GM21526 (cell line): Measurements from ENCODE around the gene SLC16A12.

Experiments
- ATAC-seq: cut with Tn5 transposase; IDR thresholded peaks from one replicate; pipeline ENCODE4 v1.9.1; 2021; ENCODE audit warnings: moderate library complexity; ENCODE audit not compliant: unreplicated experiment, low FRiP score

Gene SLC16A12

DNA sequence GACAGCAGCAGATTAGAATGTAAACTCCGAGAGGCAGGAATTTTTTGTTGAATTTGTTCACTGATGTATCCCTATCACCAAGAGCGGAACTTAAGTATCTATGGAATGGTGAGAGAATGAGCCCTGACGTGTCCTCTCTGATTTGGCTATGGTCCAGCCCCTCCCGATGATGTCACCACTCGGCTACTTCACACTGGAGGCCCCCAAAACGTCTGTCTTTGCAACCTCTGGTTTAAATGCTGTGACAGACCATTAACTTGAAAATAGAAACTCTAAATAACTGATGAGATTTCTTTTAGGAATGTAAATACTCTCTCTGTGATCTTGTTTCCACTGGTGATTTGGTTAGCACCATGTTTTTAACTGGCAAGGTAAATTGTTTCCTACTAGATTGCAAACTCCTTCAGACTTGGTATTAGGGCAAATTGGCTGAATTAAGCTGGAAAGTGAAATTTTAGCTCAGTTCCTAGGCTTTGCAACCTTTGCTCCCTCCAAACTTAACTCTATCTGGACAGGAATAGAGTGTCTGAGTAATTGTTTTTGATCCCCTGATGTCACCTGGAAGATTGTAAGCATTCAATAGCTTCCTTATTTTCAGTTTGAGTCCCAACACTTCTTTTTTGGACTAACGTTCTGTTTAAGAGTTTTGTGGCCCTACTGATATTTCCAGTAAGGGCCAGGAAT lies 19.1 kb downstream of the SLC16A12 start:
- ATAC-seq, result no peak

DNA sequence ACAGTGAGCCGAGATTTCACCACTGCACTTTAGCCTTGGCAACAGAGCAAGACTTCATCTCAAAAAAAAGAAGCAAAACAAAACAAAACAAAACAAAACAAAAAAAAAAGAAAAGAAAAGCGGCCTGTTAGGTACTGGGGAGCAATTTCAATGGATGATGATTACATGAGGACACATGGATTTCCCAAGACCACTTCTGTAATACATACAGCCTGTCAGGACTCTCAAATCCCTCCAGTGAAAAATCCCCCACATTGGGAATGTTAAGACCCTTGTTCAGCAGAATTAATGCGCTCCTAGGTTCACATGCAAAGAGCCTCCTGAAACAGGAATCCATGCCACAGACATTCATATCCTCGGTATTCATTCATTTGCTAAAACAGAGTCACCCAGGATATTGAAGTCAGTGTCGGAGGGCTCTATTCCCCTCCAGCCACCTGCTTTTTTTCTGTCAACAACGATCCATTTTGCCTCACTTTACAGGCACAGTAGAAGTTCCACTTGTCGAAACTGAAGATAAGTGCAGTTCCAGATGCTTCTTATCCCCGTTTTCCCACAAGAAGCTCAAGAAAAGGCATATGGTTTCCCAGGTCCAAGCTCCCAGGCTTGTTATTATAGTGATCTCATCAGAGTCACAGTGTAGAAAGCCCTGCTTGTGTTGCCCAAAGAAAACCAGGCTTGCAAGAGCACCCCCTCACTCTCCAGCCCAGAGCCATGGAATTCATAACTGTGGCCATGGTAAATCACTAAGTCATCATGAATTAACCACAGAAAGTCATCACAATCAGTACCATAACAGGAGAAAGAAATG lies 20.2 kb downstream of the SLC16A12 start:
- no peak for ATAC-seq

DNA sequence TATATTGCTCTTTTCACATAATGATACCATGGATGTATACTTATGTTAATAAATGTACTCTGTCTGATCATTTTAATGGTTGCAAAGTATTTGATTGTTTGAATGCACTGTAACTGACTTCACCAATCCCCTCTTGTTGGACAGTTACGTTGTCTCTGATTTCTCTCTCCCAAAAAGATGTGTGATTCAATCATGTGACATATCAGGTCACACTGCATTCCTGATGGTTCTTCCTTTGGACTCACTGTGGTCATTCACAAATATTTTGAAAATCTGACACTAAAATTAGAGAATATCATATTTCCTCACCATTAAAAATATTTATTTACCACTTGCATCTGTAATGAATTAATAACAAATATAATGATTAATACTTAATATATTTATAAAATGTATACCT lies 22.2 kb downstream of the SLC16A12 start:
- ATAC-seq, result no peak

DNA sequence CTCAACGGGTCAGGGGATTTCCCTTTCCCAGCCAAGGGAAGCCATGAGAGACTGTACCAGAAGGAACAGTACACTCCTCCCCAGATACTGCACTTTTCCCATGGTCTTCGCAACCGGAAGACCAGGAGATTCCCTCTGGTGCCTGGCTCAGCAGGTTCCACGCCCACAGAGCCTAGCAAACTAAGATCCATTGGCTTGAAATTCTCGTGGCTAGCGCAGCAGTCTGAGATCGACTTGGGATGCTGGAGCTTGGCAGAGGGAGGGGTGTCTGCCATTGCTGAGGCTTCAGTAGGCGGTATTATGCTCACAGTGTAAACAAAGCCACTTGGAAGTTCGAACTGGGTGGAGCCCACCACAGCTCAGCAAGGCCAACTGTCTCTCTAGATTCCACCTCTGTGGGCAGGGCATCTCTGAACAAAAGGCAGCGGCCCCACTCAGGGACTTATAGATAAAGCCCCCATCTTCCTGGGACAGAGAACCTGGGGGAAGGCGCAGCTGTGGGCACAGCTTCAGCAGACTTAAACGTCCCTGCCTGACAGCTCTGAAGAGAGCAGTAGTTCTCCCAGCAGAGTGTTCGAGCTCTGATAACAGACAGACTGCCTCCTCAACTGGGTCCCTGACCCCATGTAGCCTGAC lies 29.6 kb downstream of the SLC16A12 start:
- no peak for ATAC-seq

DNA sequence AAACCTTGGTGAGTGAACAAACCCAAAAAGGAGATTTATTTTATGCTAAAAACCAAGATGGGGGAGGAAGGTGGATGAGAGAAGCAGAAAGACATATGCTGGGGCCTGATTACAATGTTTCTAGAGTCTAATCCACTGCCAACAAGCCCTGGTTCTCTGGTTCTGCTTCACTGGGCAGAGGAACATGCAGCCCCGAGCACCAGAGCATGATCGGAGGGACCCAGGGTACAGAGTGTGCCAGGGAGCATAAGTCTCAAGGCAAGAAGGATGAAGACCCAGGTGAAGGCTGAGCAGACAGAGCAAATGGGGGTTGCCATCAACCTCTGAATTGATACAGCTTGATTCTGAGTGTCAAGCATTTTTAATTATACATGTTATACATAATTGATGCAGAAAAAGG lies 30.7 kb downstream of the SLC16A12 start:
- ATAC-seq, result no peak

DNA sequence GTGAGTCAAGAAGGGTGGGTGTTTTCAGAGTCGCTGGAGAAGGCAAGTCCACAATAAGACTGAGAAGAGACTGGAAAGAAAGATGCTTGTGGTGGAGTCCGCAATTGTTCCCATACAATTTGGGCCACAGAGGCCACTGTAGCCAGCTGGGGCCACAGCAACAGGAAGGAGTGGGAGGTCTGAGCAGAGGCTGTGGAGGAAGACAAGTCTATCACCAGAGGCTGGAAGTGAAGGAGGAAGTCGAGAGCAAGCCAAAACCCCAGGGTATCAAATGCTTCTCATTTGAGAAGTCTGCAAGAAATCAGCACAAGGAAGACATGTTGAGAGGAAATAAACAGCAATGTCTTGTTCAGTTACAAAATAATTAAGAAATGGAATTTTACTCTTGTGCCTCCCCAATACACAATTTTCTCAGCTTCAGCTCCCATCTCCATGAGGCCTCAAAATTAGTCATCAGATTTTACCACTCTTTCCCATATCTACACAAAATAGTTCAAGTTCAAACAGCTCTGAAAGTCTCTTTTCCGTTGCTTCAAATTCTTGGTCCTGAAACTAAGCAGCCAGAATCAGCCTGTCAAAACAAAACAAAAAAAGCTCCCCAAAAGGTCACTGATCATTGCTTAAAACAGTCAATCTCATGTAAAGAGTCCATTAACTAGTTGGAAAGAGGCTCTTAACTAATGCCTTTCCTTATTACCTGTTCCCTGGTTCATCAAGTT lies 31.6 kb downstream of the SLC16A12 start:
- ATAC-seq, result no peak

DNA sequence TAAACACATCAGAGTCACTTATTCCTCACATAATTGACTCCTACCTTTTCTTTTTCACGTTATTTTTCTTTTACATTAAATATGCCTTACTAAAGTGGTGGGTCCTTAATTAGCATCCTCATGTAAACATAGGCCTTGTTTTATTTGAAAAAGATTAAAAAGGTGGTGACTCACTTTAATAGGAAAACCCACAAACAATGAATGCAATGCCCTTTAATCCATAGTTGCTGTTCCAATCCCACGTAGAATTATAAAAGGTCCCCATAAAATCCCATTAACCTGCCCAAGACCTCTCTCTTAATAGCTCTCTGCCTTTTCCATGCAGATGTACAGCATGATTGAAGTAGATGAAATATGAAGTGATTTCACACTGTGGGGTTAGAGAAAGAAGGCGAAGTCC lies 32.2 kb downstream of the SLC16A12 start:
- no peak for ATAC-seq

DNA sequence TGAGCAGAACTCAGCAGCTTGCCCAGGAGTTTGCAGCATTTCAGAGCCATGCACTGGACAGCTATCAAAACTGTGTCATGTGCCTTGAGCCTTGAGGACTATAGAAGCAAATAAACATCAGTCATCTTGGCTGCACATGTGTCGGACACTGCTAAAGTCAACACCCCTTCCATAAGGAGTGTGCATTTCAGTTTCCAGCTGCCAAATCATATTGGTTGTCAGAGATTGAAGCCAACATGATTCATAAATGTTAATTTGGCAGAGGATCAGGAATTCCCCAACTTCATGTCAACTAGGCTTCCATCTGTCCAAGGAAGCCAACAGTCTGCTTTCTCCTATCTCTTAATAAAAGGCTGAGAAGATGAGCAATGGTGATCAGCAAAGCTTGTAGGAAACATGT lies 32.8 kb downstream of the SLC16A12 start:
- ATAC-seq, result no peak

DNA sequence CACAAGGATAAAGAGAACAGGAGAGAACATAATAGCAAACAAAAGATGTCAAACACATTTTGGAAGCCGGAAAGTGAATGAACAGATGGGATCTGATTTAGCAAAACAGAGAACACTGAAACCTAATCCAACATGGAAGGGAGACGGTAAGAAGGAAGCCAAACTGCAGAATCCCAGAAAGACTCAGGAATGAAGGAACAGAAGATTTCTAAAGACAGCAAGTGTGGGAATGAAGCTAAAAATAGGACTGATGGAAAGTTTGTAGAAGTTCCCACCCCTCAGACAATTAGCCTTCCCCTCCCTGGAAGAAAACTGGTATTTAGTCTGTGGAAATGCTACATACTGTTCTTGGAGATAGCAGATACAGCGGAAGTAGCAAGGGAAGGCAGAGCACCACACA lies 40.8 kb downstream of the SLC16A12 start:
- ATAC-seq, result no peak

DNA sequence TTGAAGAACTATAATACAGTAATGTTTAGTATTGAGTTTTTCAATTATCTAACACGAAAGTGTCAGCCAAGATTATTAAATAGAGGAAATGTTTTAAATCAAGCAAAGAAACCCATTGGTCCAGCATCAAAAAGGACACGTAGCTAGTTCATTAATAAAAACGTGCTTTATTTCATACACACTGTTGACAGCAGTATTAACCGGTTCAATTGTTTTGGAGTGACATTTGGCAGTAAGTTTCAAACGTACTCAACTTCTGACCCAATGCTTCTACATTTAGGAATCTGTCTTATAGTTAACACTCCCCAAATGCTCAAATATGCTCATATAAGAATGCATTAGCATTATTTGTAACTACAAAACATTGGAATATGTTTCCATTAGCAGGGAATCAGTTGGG lies 41.3 kb downstream of the SLC16A12 start:
- ATAC-seq, result no peak

DNA sequence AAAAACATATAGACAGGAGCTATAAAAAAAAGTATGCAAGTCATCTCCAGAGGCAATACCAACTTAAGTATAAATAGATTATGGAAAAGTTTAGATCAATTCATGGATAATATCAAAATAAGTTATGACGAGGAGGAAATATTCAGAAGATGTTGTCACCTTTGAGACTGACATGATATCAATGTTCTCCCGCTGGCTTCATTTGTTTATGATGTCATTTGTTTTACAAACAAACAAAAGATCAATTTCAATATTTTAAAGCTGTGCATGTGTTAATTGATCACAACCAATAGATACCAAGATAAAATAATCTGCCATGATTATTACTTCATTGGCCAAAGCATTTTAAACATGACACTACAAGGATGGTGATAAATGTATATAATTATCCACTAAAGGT lies 43.5 kb downstream of the SLC16A12 start:
- ATAC-seq, result no peak

DNA sequence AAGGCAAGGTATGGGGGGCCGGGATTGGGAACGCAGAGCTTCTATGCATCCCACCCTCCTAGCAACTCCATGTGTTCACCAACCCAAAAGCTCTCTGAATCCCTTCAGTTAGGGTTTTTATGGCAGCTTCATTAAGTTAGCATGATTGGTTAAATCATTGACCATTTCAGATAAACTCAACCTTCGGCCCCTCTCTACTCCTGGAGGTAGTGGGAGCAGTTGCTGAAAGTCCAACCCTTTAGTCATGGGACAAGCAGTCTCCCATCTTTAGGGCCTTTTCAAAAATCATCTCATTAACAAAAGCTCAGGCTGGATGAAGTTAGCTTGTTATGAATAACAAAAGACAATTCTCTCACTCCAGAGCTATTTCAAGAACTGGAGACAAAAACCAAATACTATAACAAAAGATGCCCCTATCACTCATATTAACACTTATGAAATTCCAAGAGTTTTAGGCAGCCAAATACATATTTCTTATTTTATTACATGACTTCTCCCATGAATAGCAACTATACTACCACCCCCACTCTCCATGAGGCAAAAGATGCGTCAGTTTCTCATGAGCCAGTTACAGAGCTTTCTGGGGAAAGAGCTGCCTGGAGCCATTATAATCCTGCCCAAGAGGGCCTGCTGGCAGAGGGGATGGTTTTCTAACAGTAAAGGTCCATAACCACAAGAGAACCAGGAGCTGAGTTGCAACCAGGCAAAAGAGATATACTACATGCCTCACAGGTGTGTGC lies 44.6 kb downstream of the SLC16A12 start:
- no peak for ATAC-seq

DNA sequence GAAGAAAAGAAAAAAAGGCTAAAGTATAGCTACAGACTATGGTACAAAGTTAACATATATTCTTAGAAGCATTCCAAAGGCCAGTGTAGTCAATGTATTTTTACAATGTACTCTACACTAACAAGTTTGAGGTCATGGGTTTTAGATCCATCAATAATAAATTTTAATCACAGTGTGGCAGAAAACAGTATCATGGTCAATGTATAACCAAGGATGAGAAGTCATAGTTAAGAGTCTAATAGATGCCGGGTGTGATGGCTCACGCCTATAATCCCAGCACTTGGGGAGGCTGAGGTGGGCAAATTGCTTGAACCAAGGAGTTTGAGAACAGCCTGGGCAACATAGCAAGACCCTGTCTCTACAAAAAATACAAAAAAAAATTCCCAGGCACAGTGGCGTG lies 53.1 kb downstream of the SLC16A12 start:
- no peak for ATAC-seq

DNA sequence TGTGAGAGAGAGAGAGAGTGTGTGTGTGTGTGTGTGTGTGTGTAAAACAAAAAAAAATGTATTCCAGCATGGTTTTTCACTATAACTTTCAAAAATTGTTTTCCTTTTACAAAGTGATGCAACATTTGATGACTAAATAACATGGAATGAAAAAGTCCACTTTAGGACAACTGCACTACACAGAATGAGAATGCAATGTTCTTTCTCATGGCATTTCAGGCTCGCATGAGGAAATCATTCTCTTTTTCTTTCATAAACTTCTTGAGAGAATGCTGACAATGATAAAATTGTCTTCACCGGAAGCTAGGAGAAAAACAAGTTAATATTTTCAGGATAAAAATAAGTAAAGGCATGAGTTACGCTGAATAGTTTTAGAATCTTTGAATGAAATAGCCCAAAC lies 53.7 kb downstream of the SLC16A12 start:
- ATAC-seq, result no peak

DNA sequence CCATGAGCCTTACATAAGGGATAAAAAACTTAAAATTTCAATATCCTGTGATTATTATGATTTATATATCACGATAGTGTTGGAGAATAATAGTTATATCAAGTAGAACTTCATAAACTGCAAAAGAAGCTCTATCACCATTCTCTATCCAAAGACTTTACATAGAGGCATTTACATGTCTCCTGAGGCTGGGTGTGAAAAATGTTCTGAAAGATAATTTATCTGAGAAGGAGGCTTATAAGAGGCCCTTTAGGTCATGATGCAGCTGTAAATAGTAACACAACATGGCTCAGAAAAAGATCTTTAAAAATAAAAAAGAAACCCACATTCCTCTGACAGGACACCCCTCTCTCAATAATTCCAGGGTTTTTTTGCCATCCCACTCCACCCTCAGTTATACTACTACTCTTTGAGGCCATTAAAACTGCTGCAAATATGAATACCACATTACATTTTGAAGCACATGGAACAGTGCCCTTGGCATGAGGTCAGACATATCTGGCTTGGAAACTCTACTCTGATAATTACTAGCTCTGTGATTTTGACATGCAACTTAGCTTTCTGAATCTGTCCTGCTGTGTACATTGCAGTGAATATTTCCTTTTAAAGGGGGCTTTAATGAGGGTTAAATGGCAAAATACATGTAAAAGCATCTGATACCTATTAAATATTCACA lies 55.5 kb downstream of the SLC16A12 start:
- no peak for ATAC-seq

DNA sequence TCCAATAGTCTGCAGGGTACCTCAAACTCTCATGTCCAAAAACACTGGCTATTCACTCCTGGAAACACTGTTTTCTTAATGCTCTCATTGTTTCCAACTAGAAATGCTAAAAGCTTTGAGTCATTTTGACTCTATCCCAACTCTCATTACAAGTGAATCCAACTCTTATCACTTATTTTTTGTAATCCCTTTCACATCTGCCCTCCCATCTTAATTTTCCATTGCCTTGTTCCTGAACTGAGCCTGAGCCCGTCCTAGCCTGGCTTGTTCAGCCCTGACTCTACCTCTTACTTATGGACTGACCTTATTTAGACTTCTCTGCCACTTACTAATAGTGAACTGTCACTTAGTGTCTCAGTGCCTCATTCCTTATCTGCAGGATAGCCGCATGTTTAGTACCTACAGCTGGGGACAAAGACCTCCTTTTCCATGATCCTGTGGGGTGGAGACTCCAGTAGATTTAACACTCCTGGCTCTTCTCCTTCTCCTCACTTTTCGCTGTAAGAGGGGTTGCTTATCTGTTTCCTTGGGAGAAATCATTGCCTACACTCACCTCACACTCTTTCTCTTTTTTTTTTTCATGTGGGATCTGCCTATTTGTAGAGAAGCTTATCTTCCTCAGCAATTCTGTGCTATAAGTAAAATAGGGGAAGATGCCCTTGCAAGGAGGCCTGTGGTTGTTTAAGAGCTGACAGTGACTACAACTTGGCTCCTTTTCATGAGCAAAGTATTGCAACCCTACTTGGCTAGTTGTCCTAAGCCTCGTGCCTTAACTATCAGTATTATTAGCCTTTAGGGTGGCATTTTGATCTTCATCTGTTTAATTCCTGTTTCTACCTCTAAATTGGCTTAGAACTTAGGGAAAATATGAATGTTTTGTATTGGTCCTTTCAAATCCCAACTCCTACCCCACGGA lies 56.4 kb downstream of the SLC16A12 start:
- ATAC-seq, result no peak

DNA sequence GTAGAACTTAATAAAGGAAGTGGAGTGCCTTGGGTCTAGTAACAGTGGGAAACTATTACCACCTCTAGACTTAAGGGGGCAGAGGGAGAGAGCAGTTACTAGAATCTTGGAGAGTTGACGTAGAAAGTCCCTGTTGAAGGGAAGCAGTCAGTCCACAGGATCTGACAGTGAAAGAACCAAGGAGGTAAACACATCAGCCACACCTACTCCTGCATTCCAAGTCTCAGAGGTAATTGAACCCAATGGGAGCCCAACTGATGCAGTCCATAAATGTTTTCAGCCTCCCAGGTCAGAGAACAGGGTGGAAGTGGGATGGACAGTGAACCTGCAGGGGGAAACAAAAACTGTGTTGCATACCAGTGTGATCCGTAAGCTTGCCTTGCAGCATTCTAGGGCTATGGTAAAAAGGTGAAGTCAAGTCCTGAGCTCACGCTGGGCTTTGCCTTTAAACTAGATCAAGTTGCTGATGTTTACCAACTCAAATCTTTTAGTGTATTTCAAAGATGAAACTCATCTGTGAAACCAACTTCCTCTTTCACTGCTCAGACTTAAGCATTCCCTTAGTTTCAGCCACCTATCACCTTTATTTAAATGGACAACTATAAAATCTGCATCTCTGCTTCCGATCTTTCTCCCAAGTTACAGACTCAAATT lies 57.2 kb downstream of the SLC16A12 start:
- ATAC-seq, result no peak

DNA sequence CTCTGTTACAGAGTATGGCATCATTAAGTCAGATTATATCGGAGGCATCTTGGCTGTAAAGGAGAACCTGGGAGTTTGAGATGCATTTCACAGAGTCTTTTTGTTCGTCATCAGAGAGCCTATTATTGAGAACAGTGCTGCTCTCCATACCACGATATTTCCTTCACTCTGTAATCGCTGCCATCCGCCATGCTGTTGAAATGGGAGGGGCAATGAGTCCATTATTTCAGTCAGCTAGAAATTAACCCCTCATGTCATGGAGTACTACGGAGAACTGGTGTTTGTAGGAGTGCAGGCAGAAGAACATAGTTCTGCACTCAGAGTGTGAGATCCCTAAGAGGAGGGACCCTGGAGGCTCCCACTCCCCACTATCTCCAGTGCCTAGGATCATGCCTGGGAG lies 59.2 kb downstream of the SLC16A12 start:
- no peak for ATAC-seq
